SK-N-SH (cell line): ENCODE results near the gene GAS7.

Experiments used
- FOXJ3 ChIP-seq: sonication (generic); formaldehyde crosslinking; IDR thresholded peaks from 2 replicates; pipeline ENCODE4 v1.5.1; 2020; ENCODE audit warnings: mild to moderate bottlenecking, missing genetic modification reagents
- RAD21 ChIP-seq: IDR thresholded peaks from 2 replicates; pipeline ENCODE4 v1.6.1; 2012; ENCODE audit warnings: mild to moderate bottlenecking, low read length
- TF ChIP-seq, protein P1 (sequence below): IDR thresholded peaks from 2 replicates; pipeline ENCODE4 v1.4.0; 2012; ENCODE audit warnings: low read depth, borderline replicate concordance

- TF ChIP-seq FOXJ3 (CRISPR knock-in tag) (no peak), RAD21 (no peak)
- TF ChIP-seq, protein P1, sequence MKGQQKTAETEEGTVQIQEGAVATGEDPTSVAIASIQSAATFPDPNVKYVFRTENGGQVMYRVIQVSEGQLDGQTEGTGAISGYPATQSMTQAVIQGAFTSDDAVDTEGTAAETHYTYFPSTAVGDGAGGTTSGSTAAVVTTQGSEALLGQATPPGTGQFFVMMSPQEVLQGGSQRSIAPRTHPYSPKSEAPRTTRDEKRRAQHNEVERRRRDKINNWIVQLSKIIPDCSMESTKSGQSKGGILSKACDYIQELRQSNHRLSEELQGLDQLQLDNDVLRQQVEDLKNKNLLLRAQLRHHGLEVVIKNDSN = no peak
Observed at GRCh38 chr17:10177913-10178505, 20.4 kb downstream of the GAS7 start.
